Stomach (tissue), 9 donors: Measurements from ENCODE around the gene A4GALT. TPM values are rescaled to one million over a fixed set of nuclear protein-coding genes. Genes with fewer than 3 reads are reported as not detected.

Experiments used
- DNase-seq, 2 donors: peaks; one replicate each; pipeline versions ENCODE4 v3.0.0 to v3.0.0-alpha.2; 2013 to 2019
- H3K27ac ChIP-seq, 5 donors: fragments of 200-600 bp in 4 of 5; sonication (generic) in 4 of 5; one replicate each; pipeline ENCODE4 v1.5.1; 2013 to 2019; ENCODE audit warnings: mild to moderate bottlenecking in 1 of 5, moderate library complexity in 1 of 5
- H3K27me3 ChIP-seq, 3 donors: fragments of 200-600 bp; sonication (generic); one replicate each; pipeline ENCODE4 v1.5.1; 2017 to 2019; ENCODE audit warnings: mixed run types in 1 of 3
- H3K36me3 ChIP-seq, 4 donors: fragments of 200-600 bp; sonication (generic); 1 replicate in 3 of 4; 2 replicates in 1 of 4; pipeline ENCODE4 v1.5.1; 2016 to 2019
- H3K4me1 ChIP-seq, 4 donors: fragments of 200-600 bp; sonication (generic); one replicate each; pipeline ENCODE4 v1.5.1; 2016 to 2019
- H3K4me3 ChIP-seq, 4 donors: fragments of 200-600 bp; sonication (generic) in 3 of 4; one replicate each; pipeline ENCODE4 v1.5.1; 2016 to 2019; ENCODE audit warnings: mild to moderate bottlenecking in 1 of 4
- H3K9me3 ChIP-seq, 4 donors: fragments of 200-600 bp; sonication (generic); one replicate each; pipeline ENCODE4 v1.5.1; 2016 to 2019
- CTCF ChIP-seq, 7 experiments: fragments of 450-650 bp in 4 of 7; fragments of 200-600 bp in 3 of 7; sonication (generic) in 3 of 7; IDR thresholded peaks; one replicate each; pipeline ENCODE4 v1.5.1; 2016 to 2019; ENCODE audit warnings: antibody characterized with exemption in 7 of 7, control low read depth in 2 of 7, mild to moderate bottlenecking in 1 of 7
- EP300 ChIP-seq: sonication (generic); formaldehyde crosslinking; IDR thresholded peaks from one replicate; pipeline ENCODE4 v1.6.1; 2017; ENCODE audit warnings: antibody characterized with exemption
- POLR2A ChIP-seq, 4 donors: fragments of 450-650 bp; IDR thresholded peaks; one replicate each; pipeline ENCODE4 v1.6.1; 2016; ENCODE audit warnings: antibody characterized with exemption in 4 of 4, control low read depth in 2 of 4, mild to moderate bottlenecking in 1 of 4, moderate library complexity in 1 of 4
- POLR2AphosphoS5 ChIP-seq, 3 donors: sonication (generic); formaldehyde crosslinking; IDR thresholded peaks; one replicate each; pipeline ENCODE4 v1.6.1; 2016; ENCODE audit warnings: antibody characterized with exemption in 3 of 3
- WGBS, 5 donors: extraction: QIAGEN DNeasy Blood & Tissue Kit in 3 of 5; methylation state at CpG; one replicate each; pipeline versions ENCODE4 v1.1.5 to v1.1.7; 2013 to 2018; 5-methylcytosine and 5-hydroxymethylcytosine counted together
- intact Hi-C: fragments of 100-400 bp; cut with DNase I; formaldehyde crosslinking; loops from one replicate; pipeline ENCODE4 v1.15.1; 2023; ENCODE audit warnings: low total_unique reads
- polyA plus RNA-seq, 3 donors: library from polyadenylated mRNA; stranded (reverse); fragments of 200-250 nt; gene quantifications; one replicate each; pipeline ENCODE4 v1.2.3, GENCODE V29; 2013
- total RNA-seq, 5 donors: library from RNA; depleted of rRNA; stranded (reverse); fragments of >200 nt; gene quantifications; one replicate each; pipeline versions ENCODE4 v1.1.0 to v1.2.3, GENCODE V29; 2014 to 2016
- donor health status: healthy with polysubstance abuse.
- donor health status: Bipolar disorder and iron deficiency.
- donor health status: healthy.

The A4GALT gene
- total and polyA plus RNA-seq, 8 donors = 3.2 to 59.4 (median 17.6) TPM

- WGBS, 5 donors = 50 to 63% (median 58%) methylated on average over 3 to 10 of the region's 10 CpGs
- peaks cover 11 to 42% (median 38%) of the 10 kb centered on the region in 4 donors for H3K36me3 ChIP-seq
- intact Hi-C loops = no loop called here
- no peaks in the 10 kb centered on the region for H3K9me3 ChIP-seq
- H3K27ac ChIP-seq = peak overlapping the region in 3 of 5 donors; percentile 19 to 90 (median 80)
- H3K4me3 ChIP-seq = no peak overlapping the region
- peak in 1 of 2 donors; percentile 5 for DNase-seq
- no peaks in the 10 kb centered on the region for H3K27me3 ChIP-seq
- no peak for TF ChIP-seq CTCF (IDR thresholded peaks at IDR 0.05)
- TF ChIP-seq EP300 = no peak
- TF ChIP-seq POLR2AphosphoS5 (IDR thresholded peaks at IDR 0.05) = no peak
- TF ChIP-seq POLR2A (IDR thresholded peaks at IDR 0.05) = no peak
- peaks cover 23 to 56% (median 39%) of the 10 kb centered on the region in 4 donors for H3K4me1 ChIP-seq
Measured at GRCh38 chr22:42695294-42695693, 25.4 kb downstream of the A4GALT start.

DNA sequence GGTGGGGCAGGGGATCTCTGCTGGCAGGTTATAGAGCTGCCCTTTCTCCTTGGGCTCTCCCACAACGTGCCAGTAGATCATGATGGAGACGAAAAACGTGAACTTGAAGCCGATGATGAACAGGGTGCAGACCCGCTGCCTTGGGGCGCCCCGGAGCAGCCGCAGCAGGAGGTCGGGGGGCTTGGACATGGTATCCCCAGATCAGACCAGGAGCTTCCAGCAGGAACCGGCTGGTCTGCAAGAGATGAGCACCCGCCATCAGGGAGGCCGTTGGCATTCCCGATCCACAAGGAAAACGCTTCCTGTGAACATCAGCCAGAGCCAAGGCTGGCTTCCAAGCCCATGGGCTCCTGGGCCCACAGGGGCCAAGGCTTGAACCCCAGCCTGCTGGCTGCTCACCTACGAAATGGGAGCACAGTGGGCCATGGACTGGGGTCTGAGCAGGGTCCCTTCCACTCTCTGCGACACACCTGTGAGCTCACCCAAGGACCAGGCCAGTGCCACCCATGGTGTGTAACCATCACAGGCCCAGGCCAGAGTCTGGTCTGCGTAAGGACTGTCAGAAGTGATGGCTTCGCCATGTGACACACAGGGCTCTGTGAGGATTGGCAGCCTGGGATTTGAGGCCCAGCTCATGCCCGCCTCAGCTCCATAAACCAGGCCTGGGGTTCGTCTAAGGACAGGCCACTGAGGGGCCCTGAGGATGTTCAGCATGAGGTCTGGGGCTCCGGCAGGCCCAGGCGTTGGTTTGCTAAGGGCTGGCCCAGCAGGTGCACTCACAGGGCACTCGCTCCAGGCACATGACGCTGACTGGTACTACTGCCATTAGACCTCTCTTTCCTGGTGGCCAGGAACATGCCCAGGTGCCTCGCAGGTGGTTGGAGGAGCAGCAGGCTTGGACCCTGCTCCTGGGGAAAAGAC is 26.6 kb downstream of the A4GALT start:
- no peaks in the 10 kb centered on the region for H3K27me3 ChIP-seq
- intact Hi-C loops = no loop called here
- peak in 1 of 2 donors; percentile 5 for DNase-seq
- H3K9me3 ChIP-seq = no peaks in the 10 kb centered on the region
- TF ChIP-seq CTCF (IDR thresholded peaks at IDR 0.05) (no peak), EP300 (no peak), POLR2A (IDR thresholded peaks at IDR 0.05) (no peak), POLR2AphosphoS5 (IDR thresholded peaks at IDR 0.05) (no peak)
- WGBS, 5 donors = 90 to 96% (median 94%) methylated on average over 22 to 25 of the region's 25 CpGs
- no peak overlapping the region for H3K4me3 ChIP-seq
- H3K27ac ChIP-seq = peak overlapping the region in 2 of 5 donors; percentile 19 to 90
- H3K36me3 ChIP-seq = peaks cover 11 to 42% (median 38%) of the 10 kb centered on the region in 4 donors
- H3K4me1 ChIP-seq = peaks cover 22 to 55% (median 37%) of the 10 kb centered on the region in 4 donors

DNA sequence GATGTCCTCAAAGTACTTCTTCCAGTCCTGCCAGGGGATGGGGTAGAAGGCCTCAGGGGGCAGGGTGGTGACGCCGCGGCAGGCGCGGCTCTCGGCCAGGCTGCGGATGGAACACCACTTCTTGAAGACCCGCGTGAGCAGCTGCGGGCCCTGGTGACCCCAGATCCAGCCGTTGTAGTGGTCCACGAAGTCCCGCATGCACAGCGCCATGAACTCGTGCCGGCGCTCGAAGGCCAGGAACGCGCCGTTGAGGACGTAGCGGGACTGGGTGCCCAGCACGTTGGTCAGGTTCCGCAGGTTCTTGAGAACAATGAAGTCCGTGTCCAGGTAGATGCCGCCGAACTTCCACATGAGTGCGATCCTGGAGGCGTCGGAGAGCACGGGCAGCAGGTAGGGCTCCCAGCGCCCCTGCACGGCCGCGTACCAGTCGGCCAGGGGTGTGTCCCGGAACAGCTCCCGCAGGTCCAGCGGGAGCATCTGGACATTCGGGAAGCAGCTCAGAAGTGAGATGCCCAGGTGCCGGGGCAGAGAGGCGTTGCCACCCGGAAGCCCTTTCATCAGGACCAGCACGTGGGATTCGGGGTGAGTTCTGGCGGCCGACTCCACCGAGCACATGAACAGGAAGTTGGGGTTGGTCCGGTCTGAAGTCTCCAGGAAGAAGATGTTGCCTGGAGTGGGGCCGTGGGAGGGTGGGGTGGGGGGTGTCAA is 27.5 kb downstream of the A4GALT start:
- H3K4me1 ChIP-seq = peaks cover 24 to 55% (median 38%) of the 10 kb centered on the region in 4 donors
- DNase-seq = no peak
- H3K36me3 ChIP-seq = peaks cover 11 to 42% (median 38%) of the 10 kb centered on the region in 4 donors
- intact Hi-C loops = no loop called here
- no peak overlapping the region for H3K4me3 ChIP-seq
- TF ChIP-seq POLR2AphosphoS5 (IDR thresholded peaks at IDR 0.05) (no peak), POLR2A (IDR thresholded peaks at IDR 0.05) (no peak), CTCF (IDR thresholded peaks at IDR 0.05) (no peak), EP300 (no peak)
- peak overlapping the region in 2 of 5 donors; percentile 90 to 91 for H3K27ac ChIP-seq
- H3K9me3 ChIP-seq = no peaks in the 10 kb centered on the region
- H3K27me3 ChIP-seq = no peaks in the 10 kb centered on the region
- WGBS, 5 donors = 91 to 95% (median 93%) methylated on average over 34 to 51 of the region's 51 CpGs
